Left lung (tissue), 10 donors: ENCODE results near the gene MAN1B1. TPM values are rescaled to one million over a fixed set of nuclear protein-coding genes. Genes with fewer than 3 reads are reported as not detected.

ENCODE experiments used
- ATAC-seq: fragments of 200-7000 bp; cut with Tn5 transposase; one replicate; pipeline ENCODE4 v1.9.1; 2020; ENCODE audit warnings: moderate library complexity
- DNase-seq, 4 donors: peaks; one replicate each; pipeline ENCODE4 v3.0.0-alpha.2; 2013 to 2020
- H3K27ac ChIP-seq, 2 donors: fragments of 200-600 bp; sonication (generic) in 1 of 2; one replicate each; pipeline versions ENCODE4 v1.5.0 to v1.8.0; 2020 to 2021
- H3K27me3 ChIP-seq, 2 donors: fragments of 200-600 bp; sonication (generic) in 1 of 2; one replicate each; pipeline versions ENCODE4 v1.5.0 to v1.8.0; 2020 to 2021
- H3K36me3 ChIP-seq, 2 donors: fragments of 200-600 bp; sonication (generic) in 1 of 2; one replicate each; pipeline versions ENCODE4 v1.5.0 to v1.8.0; 2020 to 2021
- H3K4me1 ChIP-seq, 2 donors: fragments of 200-600 bp; one replicate each; pipeline ENCODE4 v1.8.0; 2021
- H3K4me3 ChIP-seq, 2 donors: fragments of 200-600 bp; sonication (generic) in 1 of 2; one replicate each; pipeline versions ENCODE4 v1.5.0 to v1.8.0; 2020 to 2021; ENCODE audit warnings: mild to moderate bottlenecking in 1 of 2
- H3K9me3 ChIP-seq, 2 donors: fragments of 200-600 bp; sonication (generic) in 1 of 2; one replicate each; pipeline versions ENCODE4 v1.5.0 to v1.8.0; 2020 to 2021
- intact Hi-C, 2 donors: fragments of 100-400 bp; cut with DNase I; formaldehyde crosslinking; loops; one replicate each; pipeline versions ENCODE4 v1.11.2 to v1.14.2; 2022
- polyA plus RNA-seq, 6 donors: library from polyadenylated mRNA; unstranded; fragments of 120-200 nt; gene quantifications; one replicate each; pipeline ENCODE4 v1.2.1, GENCODE V29; 2013; ENCODE audit not compliant: insufficient read length in 6 of 6
- total RNA-seq, 2 donors: library from RNA; stranded (reverse); fragmentation: NEBNext Ultra II Directional; extraction: Animal tissue kit (Norgen Biotek cat#: 25700); gene quantifications; one replicate each; pipeline ENCODE4 v1.2.1, GENCODE V29; 2021
- TF ChIP-seq, protein P1 (sequence below), 2 donors: fragments of 200-600 bp; sonication (generic) in 1 of 2; IDR thresholded peaks; one replicate each; pipeline versions ENCODE4 v1.5.0 to v1.8.0; 2021; ENCODE audit warnings: antibody characterized with exemption in 2 of 2
- donor health status: DM: no; HTN: yes; CAD: no.
- donor health status: DM: no; HTN: no; CAD: no.

MAN1B1 gene
- total and polyA plus RNA-seq, 8 donors = 51.5 to 74.9 (median 64.8) TPM

DNA sequence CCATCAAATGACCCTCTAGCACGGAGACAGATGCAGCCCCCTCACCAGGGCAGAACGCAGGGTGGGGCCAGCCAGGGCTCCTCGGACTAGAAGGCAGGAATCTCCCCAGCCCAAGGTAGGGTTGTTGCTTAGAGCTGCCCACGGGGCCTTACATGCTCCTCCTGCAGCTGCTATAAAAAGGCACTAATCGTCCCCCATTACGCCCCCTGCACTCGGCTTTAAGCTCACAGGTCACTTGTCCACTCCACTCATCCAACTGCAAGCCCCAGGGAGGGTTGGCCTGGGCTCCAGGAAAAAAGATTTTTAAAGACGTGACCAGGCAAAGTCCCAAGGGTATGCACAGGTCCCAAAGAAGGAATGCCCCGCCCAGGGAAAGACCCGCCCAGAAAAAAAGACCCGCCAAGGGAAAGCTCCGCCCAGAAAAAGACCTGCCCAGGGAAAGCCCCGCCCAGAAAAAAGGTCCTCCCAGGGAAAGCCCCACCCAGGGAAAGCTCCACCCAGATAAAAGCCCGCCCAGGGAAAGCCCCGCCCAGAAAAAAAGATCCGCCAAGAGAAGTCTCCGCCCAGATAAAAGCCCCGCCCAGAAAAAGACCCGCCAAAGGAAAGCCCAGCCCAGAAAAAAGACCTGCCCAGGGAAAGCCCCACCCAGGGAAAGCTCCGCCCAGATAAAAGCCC is 63.3 kb downstream of the MAN1B1 start:
- Histone ChIP-seq H3K36me3 (no peaks in the 10 kb centered on the region), H3K9me3 (no peaks in the 10 kb centered on the region), H3K4me1 (no peaks in the 10 kb centered on the region), H3K4me3 (no peak overlapping the region), H3K27me3 (peaks cover 0 to 45% of the 10 kb centered on the region in 2 donors), H3K27ac (no peak overlapping the region)
- no peak for ATAC-seq
- intact Hi-C loops = no loop called here
- TF ChIP-seq, protein P1, sequence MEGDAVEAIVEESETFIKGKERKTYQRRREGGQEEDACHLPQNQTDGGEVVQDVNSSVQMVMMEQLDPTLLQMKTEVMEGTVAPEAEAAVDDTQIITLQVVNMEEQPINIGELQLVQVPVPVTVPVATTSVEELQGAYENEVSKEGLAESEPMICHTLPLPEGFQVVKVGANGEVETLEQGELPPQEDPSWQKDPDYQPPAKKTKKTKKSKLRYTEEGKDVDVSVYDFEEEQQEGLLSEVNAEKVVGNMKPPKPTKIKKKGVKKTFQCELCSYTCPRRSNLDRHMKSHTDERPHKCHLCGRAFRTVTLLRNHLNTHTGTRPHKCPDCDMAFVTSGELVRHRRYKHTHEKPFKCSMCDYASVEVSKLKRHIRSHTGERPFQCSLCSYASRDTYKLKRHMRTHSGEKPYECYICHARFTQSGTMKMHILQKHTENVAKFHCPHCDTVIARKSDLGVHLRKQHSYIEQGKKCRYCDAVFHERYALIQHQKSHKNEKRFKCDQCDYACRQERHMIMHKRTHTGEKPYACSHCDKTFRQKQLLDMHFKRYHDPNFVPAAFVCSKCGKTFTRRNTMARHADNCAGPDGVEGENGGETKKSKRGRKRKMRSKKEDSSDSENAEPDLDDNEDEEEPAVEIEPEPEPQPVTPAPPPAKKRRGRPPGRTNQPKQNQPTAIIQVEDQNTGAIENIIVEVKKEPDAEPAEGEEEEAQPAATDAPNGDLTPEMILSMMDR (IDR thresholded peaks at IDR 0.05) = no peak
- peak in 1 of 4 donors; percentile 39 for DNase-seq

DNA sequence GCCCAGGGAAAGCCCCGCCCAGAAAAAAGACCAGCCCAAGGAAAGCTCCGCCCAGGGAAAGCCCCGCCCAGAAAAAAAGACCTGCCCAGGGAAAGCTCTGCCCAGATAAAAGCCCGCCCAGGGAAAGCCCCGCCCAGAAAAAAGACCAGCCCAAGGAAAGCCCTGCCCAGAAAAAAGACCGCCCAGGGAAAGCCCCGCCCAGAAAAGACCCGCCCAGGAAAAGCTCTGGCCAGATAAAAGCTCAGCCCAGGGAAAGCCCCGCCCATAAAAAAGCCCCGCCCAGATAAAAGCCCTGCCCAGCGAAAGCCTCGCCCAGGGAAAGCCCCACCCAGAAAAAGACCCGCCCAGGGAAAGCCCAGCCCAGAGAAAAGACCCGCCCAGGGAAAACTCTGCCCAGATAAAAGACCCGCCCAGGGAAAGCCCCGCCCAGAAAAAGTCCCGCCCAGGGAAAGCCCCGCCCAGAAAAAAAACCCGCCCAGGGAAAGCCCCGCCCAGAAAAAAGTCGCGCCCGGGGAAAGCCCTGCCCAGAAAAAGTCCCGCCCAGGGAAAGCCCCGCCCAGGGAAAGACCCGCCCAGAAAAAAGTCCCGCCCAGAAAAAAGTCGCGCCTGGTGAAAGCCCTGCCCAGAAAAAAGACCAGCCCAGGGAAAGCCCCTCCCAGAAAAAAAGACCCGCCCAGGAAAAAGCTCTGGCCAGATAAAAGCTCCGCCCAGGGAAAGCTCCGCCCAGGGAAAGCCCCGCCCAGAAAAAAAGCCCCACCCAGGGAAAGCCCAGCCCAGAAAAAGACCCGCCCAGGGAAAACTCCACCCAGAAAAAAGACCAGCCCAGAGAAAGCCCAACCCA is 64.1 kb downstream of the MAN1B1 start:
- H3K27me3 ChIP-seq = peaks cover 0 to 48% of the 10 kb centered on the region in 2 donors
- intact Hi-C loops = no loop called here
- H3K4me1 ChIP-seq = no peaks in the 10 kb centered on the region
- H3K36me3 ChIP-seq = no peaks in the 10 kb centered on the region
- H3K27ac ChIP-seq = no peak overlapping the region
- TF ChIP-seq, protein P1 (IDR thresholded peaks at IDR 0.05) = no peak
- H3K9me3 ChIP-seq = no peaks in the 10 kb centered on the region
- H3K4me3 ChIP-seq = no peak overlapping the region
- DNase-seq (peak in 2 of 4 donors; percentile 49 to 57), ATAC-seq (peak; percentile 61)

DNA sequence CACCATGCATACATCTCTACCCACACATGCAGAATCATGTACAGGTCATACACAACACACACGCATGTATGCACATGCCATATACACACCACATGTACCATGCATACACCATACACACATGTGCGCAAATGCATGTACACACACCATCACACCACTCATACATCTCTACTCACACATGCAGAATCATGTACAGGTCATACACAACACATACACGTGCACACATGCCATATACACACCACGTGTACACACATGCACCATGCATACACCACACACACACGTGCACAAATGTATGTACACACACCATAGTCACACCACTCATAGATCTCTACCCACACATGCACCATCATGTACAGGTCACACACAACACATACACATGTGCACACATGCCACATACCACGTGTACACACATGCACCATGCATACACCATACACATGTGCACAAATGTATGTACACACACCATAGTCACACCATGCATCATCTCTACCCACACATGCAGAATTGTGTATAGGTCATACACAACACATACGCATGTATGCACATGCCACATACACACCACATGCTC is 66.1 kb downstream of the MAN1B1 start:
- no peaks in the 10 kb centered on the region for H3K36me3 ChIP-seq
- H3K27ac ChIP-seq = no peak overlapping the region
- peaks cover 5 to 48% of the 10 kb centered on the region in 2 donors for H3K27me3 ChIP-seq
- no peaks in the 10 kb centered on the region for H3K9me3 ChIP-seq
- no peak overlapping the region for H3K4me3 ChIP-seq
- intact Hi-C loops = no loop called here
- no peak for DNase-seq
- TF ChIP-seq, protein P1 (IDR thresholded peaks at IDR 0.05) = no peak
- ATAC-seq = no peak
- peaks cover 0 to 7% of the 10 kb centered on the region in 2 donors for H3K4me1 ChIP-seq

GRCh38 chr9:137156567-137157375 is 70.0 kb downstream of the MAN1B1 start:
- ATAC-seq = peak; percentile 76
- Histone ChIP-seq H3K4me3 (no peak overlapping the region), H3K27me3 (peaks cover 35 to 76% of the 10 kb centered on the region in 2 donors)

More at GRCh38 chr9:137156567-137157375, 70.0 kb downstream of the MAN1B1 start:
- DNase-seq = no peak
- TF ChIP-seq, protein P1 (IDR thresholded peaks at IDR 0.05) = no peak
- intact Hi-C loops = no loop called here
- Histone ChIP-seq H3K27ac (no peak overlapping the region), H3K9me3 (no peaks in the 10 kb centered on the region), H3K36me3 (no peaks in the 10 kb centered on the region), H3K4me1 (peaks cover 0 to 9% of the 10 kb centered on the region in 2 donors)
